A673 (cell line): Measurements from ENCODE around the gene TNFRSF4.

Experiments
- EZH2 ChIP-seq: fragments of 200-600 bp; sonication (generic); IDR thresholded peaks from 2 replicates; pipeline ENCODE4 v1.6.1; 2017; ENCODE audit warnings: borderline replicate concordance, low read depth, mild to moderate bottlenecking, mixed read lengths, antibody characterized with exemption, low read length; ENCODE audit not compliant: poor library complexity, severe bottlenecking
- TF ChIP-seq, protein P1 (sequence below): fragments of 300-800, 200-600 bp; sonication (generic); conservative IDR thresholded peaks from 2 replicates; pipeline ENCODE4 v1.5.1; 2017; ENCODE audit warnings: low read depth, mild to moderate bottlenecking, antibody characterized with exemption, low read length, moderate library complexity, mixed read lengths

DNA sequence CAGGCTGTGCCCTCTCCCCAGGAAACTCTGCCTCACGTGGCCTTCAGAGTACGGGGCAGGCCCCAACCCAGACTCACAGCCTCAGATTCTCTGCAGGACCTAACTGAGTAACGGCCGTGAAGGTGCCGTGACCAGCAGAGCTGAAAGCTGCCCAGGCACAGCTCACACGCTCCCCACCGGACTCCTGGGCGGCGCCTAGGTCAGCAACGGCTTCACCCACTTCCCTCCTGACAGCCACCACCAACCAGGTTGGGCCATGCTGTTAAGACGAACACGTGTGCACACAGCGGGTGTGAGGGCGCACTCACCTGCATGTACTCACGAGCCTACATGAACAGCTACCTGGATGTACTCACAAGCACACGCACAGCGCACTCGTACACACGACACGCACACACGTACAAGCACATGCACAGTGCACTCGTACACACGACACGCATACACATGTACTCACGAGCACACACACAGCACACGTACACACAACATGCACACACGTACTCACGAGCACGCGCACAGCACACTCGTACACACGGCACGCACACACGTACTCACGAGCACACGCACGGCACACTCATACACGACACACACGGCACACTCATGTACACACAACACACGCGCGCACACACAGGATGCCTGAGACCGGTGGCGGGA, 8.7 kb upstream of the TNFRSF4 start:
- TF ChIP-seq, protein P1, sequence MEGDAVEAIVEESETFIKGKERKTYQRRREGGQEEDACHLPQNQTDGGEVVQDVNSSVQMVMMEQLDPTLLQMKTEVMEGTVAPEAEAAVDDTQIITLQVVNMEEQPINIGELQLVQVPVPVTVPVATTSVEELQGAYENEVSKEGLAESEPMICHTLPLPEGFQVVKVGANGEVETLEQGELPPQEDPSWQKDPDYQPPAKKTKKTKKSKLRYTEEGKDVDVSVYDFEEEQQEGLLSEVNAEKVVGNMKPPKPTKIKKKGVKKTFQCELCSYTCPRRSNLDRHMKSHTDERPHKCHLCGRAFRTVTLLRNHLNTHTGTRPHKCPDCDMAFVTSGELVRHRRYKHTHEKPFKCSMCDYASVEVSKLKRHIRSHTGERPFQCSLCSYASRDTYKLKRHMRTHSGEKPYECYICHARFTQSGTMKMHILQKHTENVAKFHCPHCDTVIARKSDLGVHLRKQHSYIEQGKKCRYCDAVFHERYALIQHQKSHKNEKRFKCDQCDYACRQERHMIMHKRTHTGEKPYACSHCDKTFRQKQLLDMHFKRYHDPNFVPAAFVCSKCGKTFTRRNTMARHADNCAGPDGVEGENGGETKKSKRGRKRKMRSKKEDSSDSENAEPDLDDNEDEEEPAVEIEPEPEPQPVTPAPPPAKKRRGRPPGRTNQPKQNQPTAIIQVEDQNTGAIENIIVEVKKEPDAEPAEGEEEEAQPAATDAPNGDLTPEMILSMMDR: no peak
- TF ChIP-seq EZH2: no peak
